Stimulated activated CD4-positive, alpha-beta T cell treated with anti-CD3 and anti-CD28 coated beads, Interleukin-2, amount 100 ng/mL, for 4 hours (primary cell): Measurements from ENCODE around the gene FANCI.

Experiments
- DNase-seq: peaks from one replicate; pipeline ENCODE4 v3.0.0-alpha.2; 2020; ENCODE audit warnings: low read depth

Gene FANCI

DNA sequence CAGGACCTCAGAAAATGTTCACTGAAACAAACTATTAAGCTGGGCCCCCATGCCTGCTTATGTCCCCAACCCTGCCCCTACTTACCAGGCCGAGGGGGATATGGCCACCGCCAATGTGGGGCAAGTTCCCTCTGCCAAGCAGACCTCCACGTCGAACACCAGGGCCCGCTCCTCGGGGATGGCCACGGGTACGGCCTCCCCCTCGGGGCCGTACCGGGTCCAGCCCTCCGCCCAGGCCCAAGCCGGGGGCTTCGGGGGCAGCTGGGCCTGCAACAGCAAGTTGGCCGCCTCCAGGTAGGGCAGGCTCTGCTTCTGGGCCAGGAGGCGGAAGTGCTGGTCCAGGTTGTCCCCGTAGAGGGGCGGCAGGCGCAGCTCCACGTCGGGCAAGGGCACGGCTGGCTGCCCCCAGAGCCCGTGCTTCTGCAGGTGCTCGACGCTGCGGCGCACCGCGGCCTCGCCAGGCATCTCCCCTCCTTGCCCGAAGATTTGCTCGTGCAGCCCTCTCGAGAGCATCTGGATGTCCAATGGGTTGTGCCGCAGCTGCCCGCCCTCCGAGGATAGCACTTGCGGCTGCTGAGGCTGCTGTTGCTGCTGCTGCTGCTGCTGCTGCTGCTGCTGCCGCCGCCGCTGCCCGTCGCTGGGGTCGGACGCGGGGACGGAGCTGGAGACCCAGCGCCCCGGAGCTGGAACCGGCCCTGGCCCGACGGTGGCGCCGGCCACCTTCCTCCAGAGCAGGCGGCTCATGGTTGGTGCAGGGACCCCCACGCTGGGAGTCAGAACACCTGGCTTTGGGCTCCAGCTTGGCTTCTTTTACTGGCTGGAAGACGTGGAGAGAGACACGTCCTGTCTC, 89.5 kb downstream of the FANCI start:
- no peak for DNase-seq

DNA sequence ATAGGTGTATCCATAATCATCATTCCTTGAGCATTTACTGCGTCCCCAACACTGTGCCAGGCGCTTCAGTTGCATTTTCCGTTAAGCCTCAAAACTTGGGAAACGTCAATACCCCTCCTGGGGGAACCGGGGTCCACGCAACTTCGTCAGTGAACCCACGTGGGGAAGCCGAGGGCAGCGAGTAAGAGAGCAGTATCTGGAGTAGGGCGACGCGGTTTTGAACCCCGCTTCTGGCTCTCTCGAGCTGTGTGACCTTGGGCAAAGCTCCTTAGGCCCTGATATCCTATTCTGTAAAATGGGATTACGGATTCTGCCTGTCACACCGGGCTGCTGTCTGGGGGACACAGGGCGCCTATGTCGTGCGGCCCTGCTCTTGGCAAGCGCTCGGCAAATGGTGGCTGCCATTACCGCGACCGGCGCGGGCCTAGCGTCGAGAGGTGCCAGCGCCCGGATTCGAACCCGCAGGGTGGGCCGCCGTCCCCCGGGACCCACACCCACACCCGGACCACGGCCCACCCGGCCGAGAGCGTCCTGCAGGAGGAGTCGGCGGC, 90.3 kb downstream of the FANCI start:
- DNase-seq = no peak

DNA sequence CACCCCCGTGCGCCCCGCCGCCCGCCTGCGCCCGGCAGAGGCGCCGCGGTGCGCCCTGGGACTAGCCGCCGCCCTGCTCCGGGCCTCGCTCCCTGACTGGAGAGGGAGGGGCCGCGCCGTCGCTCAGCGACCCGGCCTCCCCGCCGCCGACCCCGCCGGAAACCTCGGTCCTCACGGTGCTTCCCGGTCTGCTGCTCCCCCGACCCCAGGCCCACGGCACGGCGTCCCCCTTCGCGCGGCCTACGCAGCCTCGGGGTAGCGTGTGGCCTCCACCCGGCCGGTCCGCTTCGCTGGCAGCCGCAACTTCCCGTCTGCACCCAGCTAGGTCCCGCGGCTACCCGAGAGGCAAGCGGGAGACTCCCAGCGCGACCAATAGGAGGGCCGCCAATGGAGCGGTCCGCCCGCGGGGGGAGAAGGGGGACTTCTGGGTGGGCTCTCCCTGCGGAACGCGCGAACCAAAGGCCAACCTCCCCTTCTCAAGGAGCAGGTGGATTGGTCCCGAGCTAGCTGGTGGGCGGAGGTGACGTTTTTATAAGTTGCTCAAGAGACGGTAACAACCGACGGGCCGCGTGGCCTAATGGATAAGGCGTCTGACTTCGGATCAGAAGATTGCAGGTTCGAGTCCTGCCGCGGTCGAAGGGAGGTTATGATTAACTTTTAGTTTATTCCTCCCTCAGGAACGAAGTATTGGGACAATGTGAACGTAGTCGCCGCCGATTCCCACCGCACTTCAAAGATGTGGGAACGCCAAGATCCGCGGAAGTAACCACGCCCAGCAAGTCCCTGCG, 90.9 kb downstream of the FANCI start, which contains the start of gene POLG:
POLG (minus strand) TSS at position 315 of the 788 bp plus-strand sequence. CDS start 1,070 bp downstream, outside the sequence.
- DNase-seq = peak; percentile 97

DNA sequence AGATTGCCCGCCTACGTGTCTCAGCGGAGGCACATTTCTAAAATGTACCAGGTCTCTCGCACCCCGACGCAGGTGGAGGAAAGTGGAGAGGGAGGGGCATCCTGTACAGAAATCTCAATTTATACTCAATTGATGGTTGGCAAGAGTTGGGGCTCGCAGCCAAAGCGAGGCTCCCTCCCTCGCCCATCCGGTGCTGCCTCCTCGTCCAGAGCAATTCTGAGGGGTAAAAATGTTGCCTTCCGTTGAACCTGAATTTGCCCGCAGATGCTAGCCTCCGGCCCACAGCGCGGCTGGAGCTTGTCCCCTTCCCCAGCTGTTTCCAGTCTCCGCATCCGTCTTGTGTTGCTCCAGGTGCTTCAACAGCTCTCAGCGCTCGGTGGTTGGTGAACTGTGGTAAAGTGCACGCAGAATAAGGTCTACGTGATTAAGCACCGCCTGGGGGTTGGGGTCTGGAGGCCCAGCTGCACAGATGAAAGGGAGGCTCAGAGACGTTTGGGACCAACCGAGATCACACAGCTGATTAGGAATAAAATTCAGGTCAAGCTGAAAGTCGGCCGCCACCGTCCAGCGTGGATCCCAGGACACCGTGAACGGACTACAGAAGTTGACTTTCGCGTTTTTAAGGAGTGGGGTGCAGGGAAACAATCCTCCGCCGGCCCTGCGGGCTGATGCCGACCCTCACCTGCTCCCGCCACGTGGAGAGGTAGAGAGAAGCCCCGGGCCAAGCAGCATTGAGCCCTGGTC, 91.7 kb downstream of the FANCI start:
- no peak for DNase-seq

DNA sequence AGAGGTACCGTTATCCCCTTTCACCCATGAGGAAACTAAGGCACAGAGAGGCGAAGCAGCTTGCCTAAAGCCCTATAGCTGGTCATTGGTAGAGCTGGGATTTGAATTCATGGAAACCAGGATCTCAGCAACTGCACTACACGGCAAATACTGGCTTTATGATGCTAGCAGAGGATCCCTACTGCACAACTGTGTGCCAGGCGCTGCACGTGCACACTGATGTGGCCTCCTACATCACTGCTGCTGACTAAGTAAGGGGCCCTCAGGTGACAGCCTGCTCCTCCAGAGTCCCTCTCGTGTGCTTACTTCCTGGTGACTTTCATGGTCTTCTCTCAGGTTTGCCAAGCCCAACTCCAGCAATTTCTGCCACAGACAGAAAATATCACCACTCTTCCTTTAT, 94.3 kb downstream of the FANCI start:
- DNase-seq = no peak

DNA sequence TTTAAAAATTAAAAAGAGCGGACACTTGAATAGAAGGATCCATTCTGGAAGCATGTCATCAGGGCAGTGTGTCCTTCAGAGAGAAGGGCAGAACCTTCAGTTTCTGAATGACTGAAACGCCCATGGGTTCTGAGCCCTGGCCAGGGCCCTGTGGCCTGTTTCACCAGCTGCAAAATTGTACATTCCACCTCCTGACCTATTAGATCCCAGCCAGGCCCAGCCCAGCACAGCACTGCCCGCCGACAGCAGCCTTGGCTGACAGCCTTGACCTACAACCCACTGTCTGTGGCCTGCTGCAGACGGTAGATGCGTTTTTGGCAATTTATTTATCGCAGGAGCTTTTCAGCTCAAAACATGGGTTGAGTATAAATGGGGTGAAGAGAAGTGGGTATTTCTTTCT, 96.8 kb downstream of the FANCI start:
- no peak for DNase-seq

DNA sequence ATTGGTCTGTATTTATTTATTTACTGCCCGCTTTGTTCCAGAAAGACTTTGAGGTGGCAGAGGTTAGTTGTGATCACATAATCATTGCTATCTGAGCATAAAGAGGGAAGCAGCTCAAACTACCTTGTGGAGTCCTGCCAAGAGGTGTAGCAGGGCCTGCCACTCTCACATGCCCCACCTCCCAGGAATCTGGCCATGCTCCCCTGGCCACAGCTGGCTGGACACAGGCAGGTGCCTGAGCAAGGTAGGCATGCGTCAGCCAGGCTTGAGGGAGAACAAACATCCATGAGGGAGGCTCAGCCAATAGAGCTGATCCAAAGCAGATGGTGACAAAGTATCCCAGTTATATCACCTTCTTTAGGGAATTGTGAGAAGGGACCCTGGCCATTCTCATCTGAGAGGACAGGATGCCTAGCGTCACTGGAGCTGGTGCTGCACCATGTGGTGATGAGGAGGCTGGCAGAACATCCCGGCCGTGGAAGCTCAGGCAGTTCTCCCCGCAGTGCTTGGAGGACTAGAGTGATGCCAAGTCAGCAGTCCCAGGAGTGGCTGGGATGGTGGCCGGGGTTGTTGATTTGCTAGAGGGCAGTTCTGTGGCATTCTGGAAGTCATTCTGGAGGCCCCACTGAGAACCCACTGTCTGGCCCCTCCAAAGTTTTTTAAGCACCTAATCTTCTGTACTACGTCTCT, 97.7 kb downstream of the FANCI start:
- no peak for DNase-seq

DNA sequence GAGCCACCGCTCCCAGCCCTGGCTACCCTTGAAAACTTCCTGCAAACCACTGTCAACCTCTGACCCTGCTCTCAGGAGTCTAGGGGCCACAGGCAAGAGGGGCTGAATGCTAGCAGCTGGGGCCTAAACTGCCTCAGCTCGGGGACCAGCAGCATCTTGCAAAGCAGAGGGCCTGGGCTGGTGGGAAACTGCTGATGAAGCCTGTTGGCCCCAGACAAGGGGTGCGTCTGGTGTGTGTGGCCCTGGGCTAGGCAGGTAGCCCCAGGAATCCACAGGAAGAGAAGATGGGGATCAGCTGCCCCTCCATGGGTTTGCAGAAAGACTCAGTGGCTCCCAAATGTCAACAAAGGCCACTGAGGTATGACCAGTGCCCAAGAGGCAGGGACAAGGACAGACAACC, 99.1 kb downstream of the FANCI start:
- no peak for DNase-seq

DNA sequence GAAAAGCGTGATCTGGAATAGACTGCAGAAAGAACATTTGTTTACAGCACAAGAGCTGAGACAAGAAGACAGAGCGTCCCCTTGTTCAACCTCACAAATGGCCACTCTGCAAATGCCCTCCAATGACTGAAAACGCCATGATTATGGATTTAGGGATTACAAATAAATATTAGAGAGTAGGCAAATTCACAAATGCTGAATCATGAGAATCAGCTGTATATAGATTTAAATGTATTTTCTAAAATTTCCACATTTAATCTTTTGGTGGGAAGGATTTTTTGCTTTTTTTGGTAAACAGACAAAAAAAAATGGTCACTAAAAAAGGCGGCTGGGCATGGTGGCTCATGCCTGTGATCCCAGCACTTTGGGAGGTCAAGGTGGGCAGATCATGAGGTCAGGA, 101.5 kb downstream of the FANCI start:
- no peak for DNase-seq

DNA sequence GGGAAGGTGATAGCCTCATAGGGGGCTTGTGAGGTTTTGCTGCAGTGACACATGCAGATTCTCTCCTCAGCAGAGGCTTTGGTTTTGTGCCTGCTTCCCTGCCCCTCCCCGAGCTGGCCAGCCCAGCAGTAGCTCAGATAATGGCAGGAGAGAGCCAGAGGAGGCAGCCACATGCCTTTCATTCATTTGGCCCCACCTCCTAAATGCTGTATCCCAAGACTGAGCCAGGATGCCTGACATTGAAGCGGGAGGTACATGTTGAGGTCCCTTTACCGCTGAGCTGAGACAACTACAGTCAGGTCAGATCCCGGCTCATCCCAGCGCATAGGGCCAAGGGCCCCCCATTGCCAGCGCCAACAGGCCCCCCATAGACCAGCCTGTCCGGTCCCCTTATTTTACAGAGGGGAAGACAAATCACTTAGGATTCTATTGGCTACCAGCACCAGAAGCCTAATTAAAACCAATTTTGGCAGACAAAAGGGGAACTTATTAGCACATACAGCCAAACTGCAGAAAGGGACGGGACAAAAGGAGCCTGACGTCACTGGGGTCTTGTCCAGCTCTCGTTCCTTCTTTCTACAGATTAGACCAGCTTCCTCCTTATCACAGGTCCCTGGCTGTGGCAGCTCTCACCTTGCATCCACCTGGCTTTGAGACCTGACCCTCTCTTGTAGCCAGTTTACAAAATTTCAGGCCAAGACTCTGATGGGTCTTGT, 102.9 kb downstream of the FANCI start:
- no peak for DNase-seq

DNA sequence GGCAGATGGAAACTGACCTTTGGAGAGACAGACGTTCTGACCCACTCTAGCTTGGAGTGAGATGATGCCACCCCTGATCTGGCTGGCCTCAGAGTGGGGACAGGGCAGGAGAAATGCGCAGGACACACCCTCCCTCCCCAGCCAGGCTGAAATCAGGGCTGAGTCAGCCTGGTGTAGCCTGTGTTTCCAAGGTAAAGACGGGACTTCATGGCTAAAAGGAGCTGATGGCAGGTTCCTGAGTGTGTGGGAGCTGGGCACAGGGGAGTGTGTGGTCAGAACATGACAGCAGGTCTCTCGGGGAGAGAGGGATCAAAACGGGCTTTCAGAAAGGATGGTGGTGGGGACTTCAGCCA, 105.4 kb downstream of the FANCI start:
- no peak for DNase-seq

DNA sequence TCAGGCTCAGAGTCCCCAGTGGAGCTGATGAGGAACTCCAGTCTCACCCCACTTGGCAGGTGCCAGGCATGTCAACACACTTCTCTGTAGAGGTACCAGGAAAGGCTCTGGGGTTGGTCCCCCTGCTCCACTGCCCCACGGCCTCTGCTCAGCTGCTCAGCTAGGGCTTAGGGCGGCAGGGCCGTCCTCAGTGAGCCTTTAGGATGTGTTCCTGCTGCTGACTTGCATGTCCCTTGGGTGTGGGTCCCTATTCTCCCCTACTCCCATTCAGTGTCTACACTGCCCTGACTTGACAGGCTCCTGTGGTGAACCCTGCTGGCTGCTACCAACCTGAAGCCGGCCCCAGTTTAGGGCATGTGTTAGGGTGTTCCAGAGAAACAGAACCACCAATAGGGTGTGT, 108.7 kb downstream of the FANCI start:
- no peak for DNase-seq

DNA sequence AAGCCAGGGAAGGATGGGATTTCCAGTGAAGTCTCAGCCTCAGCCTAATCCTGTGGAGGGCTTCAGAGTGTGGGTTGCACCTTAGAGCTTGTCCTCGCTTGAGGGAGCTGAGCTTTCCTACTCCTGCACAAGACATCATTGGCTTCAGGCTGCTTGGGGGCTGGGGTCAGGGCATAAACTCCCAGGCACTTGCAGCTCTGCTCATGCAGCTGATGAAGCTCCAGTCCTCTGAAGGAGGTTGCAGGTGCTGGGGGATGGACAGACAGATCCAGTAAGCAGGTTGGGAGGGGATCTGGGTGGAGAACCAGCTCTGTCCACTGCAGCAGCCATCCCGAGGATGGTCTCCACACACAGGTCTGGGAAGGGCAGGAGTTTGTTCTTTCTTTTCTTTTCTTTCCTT, 110.2 kb downstream of the FANCI start:
- DNase-seq = no peak

DNA sequence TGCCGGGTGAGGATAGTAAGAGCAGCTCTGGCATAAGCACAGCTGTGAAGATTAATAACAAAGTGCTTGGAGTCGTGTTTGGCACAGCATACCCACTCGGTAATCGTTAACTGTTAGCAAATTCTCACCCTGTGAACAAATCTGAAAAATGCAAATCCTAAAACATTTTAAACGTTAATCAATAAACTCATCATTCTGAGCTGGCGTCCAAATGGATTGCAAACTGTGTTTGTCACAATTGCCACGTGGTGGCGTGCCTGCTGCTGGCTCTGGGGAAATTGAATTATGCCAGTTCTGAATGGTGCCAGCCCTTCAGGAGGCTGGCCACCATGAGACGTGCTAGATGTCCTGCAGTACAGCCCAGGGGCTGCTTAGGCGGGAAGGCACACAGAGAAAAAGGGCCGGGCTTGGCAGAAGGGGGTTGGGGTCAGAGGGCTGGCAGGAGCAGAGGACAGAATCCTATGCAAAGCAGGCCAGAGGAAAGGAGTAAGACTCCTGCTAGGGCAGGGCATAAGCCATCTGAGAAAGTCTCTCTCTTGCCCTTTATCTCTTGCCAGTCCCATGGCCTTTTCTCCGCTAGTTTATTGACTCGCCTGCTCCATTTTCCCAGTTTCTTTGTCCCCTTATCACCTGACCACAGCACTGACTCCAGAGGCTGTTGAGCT, 113.0 kb downstream of the FANCI start:
- DNase-seq = no peak

DNA sequence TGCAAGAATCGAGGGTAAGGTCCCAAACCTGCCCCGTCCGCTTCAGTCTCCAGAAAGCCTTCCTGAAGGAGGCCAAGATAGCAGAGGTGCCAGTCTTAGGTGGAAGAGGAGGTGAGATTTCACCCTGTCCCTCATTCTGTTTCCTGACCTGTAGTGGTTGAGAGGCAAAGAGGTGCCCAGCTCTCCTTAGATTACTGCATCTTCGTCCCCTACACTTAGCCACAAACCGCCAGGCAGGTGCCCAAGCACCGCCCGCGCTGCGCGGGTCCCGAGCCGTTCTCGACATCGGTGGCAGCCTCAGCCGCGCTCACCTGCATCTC, 114.6 kb downstream of the FANCI start:
- no peak for DNase-seq

DNA sequence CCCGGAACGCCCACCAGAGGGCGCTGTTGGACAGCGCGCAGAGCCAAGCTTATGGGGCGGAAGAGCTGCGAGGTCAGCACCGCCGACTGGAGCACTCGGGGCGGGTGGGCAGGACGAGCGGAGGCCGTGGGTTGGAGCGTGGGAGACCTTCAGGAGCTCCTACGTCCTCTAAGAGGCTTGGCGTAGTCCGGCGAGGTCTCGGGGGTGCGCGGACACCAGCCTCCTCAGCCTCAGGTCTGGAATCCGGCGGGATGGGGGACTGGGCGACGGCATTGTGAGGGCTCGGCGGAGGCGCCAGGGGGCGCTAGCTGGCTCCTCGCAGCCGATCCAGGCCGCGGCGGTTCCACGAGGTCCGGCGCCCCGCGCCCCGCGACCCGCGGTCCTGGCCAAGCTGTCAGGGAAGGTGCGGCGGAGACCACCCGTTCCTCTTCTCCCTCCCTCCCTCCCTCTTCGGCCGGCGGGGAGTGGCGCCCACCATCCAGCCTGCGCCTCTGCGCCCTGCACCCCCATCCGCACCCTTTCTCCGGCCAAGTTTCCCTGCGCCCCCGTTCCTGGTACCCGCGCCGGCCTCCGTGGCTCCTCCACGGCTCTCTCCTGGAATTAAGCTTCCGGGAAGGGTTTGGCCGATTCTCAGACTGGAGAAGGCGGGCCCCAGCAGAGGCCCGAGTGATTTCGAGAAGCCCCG, 115.1 kb downstream of the FANCI start:
- peak; percentile 74 for DNase-seq

DNA sequence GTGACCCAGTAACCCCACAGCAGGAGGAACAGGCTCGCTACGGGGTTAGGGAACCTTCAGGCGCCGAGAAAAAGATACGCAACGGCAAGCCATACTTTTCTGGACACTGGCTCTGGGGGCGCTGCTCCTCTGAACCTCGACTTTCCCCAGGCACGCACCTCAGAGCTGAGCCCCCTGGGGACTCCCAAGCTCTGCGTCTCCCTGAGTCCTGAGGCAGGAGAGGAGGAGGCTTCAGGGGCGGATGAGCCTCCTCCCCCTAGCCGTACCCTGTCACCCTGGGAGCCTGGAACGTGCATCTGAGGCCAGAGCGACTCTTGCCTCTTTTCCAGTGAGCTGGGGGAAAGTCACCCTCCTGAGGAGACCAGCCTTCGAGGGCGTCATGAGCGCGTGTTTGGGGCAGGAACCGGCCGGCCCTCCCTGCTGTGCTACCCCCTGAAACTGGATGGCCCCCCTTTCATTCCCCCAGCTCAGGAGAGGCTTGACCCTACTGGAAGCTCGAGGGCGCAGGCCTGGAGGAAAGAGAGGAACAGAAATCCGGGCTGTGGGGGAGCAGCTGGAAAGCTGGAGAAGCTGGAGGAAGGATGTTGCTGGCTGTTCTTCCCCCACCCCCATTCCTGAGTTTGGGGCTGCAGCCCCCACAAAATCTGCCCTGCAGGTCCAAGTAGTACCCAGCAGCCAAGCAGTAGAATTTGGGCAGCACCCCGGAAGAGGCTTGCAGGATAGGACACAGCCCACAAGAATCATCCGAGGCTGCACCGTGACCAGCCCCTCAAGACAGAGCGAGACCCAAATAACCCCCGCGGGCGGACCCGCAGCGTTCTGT, 115.9 kb downstream of the FANCI start:
- no peak for DNase-seq

DNA sequence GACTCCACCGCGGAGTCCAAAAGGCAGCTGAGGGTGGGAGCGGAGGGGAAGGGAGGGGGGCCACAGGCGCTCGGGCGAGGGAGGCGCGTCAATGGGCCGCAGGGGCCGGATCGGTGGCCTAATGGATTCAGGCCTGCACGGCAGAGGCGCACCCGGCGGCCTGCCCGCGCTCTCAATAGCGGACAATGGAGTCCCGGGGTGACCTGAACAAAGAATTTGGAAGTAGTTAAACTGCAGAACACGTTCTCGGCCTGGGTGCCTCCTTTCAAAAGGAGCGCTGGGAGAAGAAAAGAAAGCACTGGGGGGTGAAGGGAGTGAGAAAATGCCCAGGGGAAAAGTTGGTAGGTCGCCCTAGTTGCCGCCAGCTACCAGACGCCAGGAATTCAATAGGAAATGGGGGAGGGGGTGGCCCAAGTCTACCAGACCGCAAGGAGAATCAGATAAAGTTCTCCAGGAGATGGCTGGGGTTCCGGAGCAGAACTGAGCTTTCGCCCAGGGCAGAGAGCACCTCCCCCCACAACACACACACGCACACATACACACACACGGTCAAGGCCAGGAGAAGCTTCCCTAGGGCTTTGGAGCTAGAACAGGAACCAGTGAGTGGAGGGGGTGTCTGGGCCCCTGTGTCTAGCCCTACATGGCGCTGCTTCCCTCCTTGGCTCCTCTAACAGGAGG, 116.7 kb downstream of the FANCI start:
- DNase-seq = no peak
